WTC11 (cell line): ENCODE measurements around the gene CLCN7. TPM values are rescaled to one million over a fixed set of nuclear protein-coding genes. Genes with fewer than 3 reads are reported as not detected.

Experiments
- ATAC-seq: fragments of 200-7000 bp; cut with Tn5 transposase; 2 replicates; pipeline ENCODE4 v1.10.0; 2021; ENCODE audit warnings: mild to moderate bottlenecking, moderate library complexity
- CTCF ChIA-PET: fragments of 300-600 bp; sonication (Branson Sonifier 250); formaldehyde crosslinking; loops from one replicate; lab custom pipeline; 2021; ENCODE audit warnings: antibody characterized with exemption; lab: Charles Lee
- POLR2A ChIA-PET: fragments of 350-600 bp; sonication (Branson Sonifier 250); formaldehyde crosslinking; loops from one replicate; lab custom pipeline; 2021; ENCODE audit warnings: antibody characterized with exemption; lab: Charles Lee
- DNase-seq: peaks from one replicate; pipeline ENCODE4 v3.0.0; 2021; ENCODE audit warnings: low spot score
- H3K27ac Mint-ChIP-seq: 2 replicates; pipeline ENCODE4 v1.8.0; 2021; ENCODE audit warnings: mixed read lengths
- H3K27me3 Mint-ChIP-seq: 2 replicates; pipeline ENCODE4 v1.8.0; 2021; ENCODE audit warnings: low read depth, mild to moderate bottlenecking, moderate library complexity, mixed read lengths
- H3K36me3 Mint-ChIP-seq: 2 replicates; pipeline ENCODE4 v1.8.0; 2021; ENCODE audit warnings: mixed read lengths
- H3K4me1 Mint-ChIP-seq: 2 replicates; pipeline ENCODE4 v1.8.0; 2022; ENCODE audit warnings: mixed read lengths
- H3K4me3 Mint-ChIP-seq: 2 replicates; pipeline ENCODE4 v1.8.0; 2021; ENCODE audit warnings: mild to moderate bottlenecking, moderate library complexity, mixed read lengths
- H3K9me3 Mint-ChIP-seq: 2 replicates; pipeline ENCODE4 v1.8.0; 2021; ENCODE audit warnings: mixed read lengths
- AFF4 ChIP-seq: sonication (generic); formaldehyde crosslinking; IDR thresholded peaks from 2 replicates; pipeline ENCODE4 v1.8.1; 2023; ENCODE audit warnings: mild to moderate bottlenecking, missing genetic modification reagents, borderline replicate concordance
- E2F5 ChIP-seq: sonication (generic); formaldehyde crosslinking; IDR thresholded peaks from 2 replicates; pipeline ENCODE4 v1.8.1; 2022; ENCODE audit warnings: mild to moderate bottlenecking, moderate library complexity, missing genetic modification reagents
- ELF4 ChIP-seq: sonication (generic); formaldehyde crosslinking; IDR thresholded peaks from 2 replicates; pipeline ENCODE4 v1.8.1; 2022; ENCODE audit warnings: low read depth, mild to moderate bottlenecking, moderate library complexity, missing genetic modification reagents
- FOXP1 ChIP-seq: sonication (generic); formaldehyde crosslinking; IDR thresholded peaks from 2 replicates; pipeline ENCODE4 v1.8.0; 2022; ENCODE audit warnings: missing genetic modification reagents, mild to moderate bottlenecking, moderate library complexity, borderline replicate concordance
- MAX ChIP-seq: sonication (generic); formaldehyde crosslinking; IDR thresholded peaks from 2 replicates; pipeline ENCODE4 v1.8.0; 2022; ENCODE audit warnings: mild to moderate bottlenecking, missing genetic modification reagents
- MLX ChIP-seq: sonication (generic); formaldehyde crosslinking; IDR thresholded peaks from 2 replicates; pipeline ENCODE4 v1.8.1; 2023; ENCODE audit warnings: mild to moderate bottlenecking, missing genetic modification reagents, moderate library complexity
- NR3C1 ChIP-seq: sonication (generic); formaldehyde crosslinking; conservative IDR thresholded peaks from 2 replicates; pipeline ENCODE4 v1.8.1; 2023; ENCODE audit warnings: low read depth, mild to moderate bottlenecking, missing genetic modification reagents
- SMAD3 ChIP-seq: sonication (generic); formaldehyde crosslinking; IDR thresholded peaks from 2 replicates; pipeline ENCODE4 v1.8.0; 2022; ENCODE audit warnings: missing genetic modification reagents, mild to moderate bottlenecking, borderline replicate concordance
- SMAD4 ChIP-seq: sonication (generic); formaldehyde crosslinking; IDR thresholded peaks from 2 replicates; pipeline ENCODE4 v1.8.0; 2022; ENCODE audit warnings: mild to moderate bottlenecking, missing genetic modification reagents
- USF1 ChIP-seq: sonication (generic); formaldehyde crosslinking; IDR thresholded peaks from 2 replicates; pipeline ENCODE4 v1.8.0; 2022; ENCODE audit warnings: mild to moderate bottlenecking, missing genetic modification reagents
- ZMAT4 ChIP-seq: fragments of 250-450 bp; sonication (Bioruptor Pico); IDR thresholded peaks from 2 replicates; pipeline ENCODE4 v1.9.0; 2021; ENCODE audit warnings: mild to moderate bottlenecking
- ZNF219 ChIP-seq: sonication (generic); formaldehyde crosslinking; IDR thresholded peaks from 2 replicates; pipeline ENCODE4 v1.8.0; 2023; ENCODE audit warnings: missing genetic modification reagents, mild to moderate bottlenecking, borderline replicate concordance
- ZNF232 ChIP-seq: sonication (generic); formaldehyde crosslinking; IDR thresholded peaks from 2 replicates; pipeline ENCODE4 v1.8.0; 2022; ENCODE audit warnings: mild to moderate bottlenecking, missing genetic modification reagents
- ZNF396 ChIP-seq: fragments of 250-450 bp; sonication (Bioruptor Pico); IDR thresholded peaks from 2 replicates; pipeline ENCODE4 v1.8.0; 2021; ENCODE audit warnings: mild to moderate bottlenecking, moderate library complexity, borderline replicate concordance
- ZNF423 ChIP-seq: fragments of 250-450 bp; sonication (Bioruptor Pico); IDR thresholded peaks from 2 replicates; pipeline ENCODE4 v2.1.2; 2022; ENCODE audit warnings: mild to moderate bottlenecking, moderate library complexity
- total RNA-seq: library from RNA; stranded (reverse); gene quantifications from 3 replicates; pipeline ENCODE4 v1.2.3, GENCODE V29; 2021
- TF ChIP-seq, protein P1 (sequence below): sonication (generic); formaldehyde crosslinking; conservative IDR thresholded peaks from 2 replicates; pipeline ENCODE4 v1.8.1; 2023; ENCODE audit warnings: mild to moderate bottlenecking, low read depth, missing genetic modification reagents, moderate library complexity

The CLCN7 gene
- total RNA-seq, 1 experiment from 2014 or later, result 94.1 TPM

GRCh38 chr16:1398351-1398750, 76.5 kb downstream of the CLCN7 start (continued):
- TF ChIP-seq FOXP1 (CRISPR knock-in tag), result no peak
- TF ChIP-seq USF1 (CRISPR knock-in tag), result no peak
- no peak for TF ChIP-seq SMAD4 (CRISPR knock-in tag)
- TF ChIP-seq E2F5 (CRISPR knock-in tag), result no peak
- TF ChIP-seq MLX, result no peak
- no peak for TF ChIP-seq ZMAT4
- TF ChIP-seq ZNF219 (CRISPR knock-in tag), result no peak
- TF ChIP-seq SMAD3, result no peak
- no peak for TF ChIP-seq NR3C1 (CRISPR knock-in tag)

DNA sequence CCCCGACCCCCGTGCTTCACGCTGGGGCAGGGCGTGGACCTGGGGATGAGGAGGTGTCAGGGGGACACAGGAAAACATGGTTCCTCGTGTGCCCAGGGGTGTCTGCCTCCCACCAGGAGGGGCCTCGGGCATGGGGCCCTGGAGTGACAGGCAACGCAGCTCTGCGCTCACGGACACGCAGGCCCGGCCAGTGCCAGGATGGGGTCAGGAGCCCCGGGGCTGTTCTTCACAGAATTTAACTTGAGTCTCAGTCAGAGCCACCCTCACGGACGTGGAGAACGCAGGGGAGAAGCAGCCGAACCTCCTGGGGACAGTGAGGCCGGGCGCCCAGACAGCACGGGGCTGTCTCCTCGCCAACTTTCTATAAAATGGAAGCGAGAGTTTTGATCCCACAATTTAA, 77.0 kb downstream of the CLCN7 start:
- H3K4me1 Mint-ChIP-seq, result no peaks in the 10 kb centered on the region
- ATAC-seq (no peak), DNase-seq (no peak)
- no peak overlapping the region for H3K27ac Mint-ChIP-seq
- peaks cover 11% of the 10 kb centered on the region; the same call in 1 of the 2 replicates for H3K36me3 Mint-ChIP-seq
- H3K27me3 Mint-ChIP-seq, result no peaks in the 10 kb centered on the region
- no peak overlapping the region for H3K4me3 Mint-ChIP-seq
- H3K9me3 Mint-ChIP-seq, result no peaks in the 10 kb centered on the region
- TF ChIP-seq ZNF232 (CRISPR knock-in tag) (no peak), ZNF396 (no peak), AFF4 (no peak)
- ChIA-PET CTCF (no interaction called here), POLR2A (no interaction called here)

- Mint-ChIP-seq H3K36me3 (peaks cover 5% of the 10 kb centered on the region; the same call in 1 of the 2 replicates), H3K27ac (no peak overlapping the region), H3K27me3 (no peaks in the 10 kb centered on the region), H3K4me3 (no peak overlapping the region), H3K9me3 (no peaks in the 10 kb centered on the region), H3K4me1 (no peaks in the 10 kb centered on the region)
- POLR2A ChIA-PET, result interaction anchor here (0.7 kb wide), 1 partner anchor 8 kb away, joined by 4 read pairs; no protein-coding TSS in a partner anchor
- ATAC-seq, result no peak
- CTCF ChIA-PET, result no interaction called here
- DNase-seq, result no peak
- TF ChIP-seq, protein P1, sequence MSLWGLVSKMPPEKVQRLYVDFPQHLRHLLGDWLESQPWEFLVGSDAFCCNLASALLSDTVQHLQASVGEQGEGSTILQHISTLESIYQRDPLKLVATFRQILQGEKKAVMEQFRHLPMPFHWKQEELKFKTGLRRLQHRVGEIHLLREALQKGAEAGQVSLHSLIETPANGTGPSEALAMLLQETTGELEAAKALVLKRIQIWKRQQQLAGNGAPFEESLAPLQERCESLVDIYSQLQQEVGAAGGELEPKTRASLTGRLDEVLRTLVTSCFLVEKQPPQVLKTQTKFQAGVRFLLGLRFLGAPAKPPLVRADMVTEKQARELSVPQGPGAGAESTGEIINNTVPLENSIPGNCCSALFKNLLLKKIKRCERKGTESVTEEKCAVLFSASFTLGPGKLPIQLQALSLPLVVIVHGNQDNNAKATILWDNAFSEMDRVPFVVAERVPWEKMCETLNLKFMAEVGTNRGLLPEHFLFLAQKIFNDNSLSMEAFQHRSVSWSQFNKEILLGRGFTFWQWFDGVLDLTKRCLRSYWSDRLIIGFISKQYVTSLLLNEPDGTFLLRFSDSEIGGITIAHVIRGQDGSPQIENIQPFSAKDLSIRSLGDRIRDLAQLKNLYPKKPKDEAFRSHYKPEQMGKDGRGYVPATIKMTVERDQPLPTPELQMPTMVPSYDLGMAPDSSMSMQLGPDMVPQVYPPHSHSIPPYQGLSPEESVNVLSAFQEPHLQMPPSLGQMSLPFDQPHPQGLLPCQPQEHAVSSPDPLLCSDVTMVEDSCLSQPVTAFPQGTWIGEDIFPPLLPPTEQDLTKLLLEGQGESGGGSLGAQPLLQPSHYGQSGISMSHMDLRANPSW (CRISPR knock-in tag), result no peak
- TF ChIP-seq ELF4, result no peak
- TF ChIP-seq MAX (CRISPR knock-in tag), result no peak
- no peak for TF ChIP-seq ZNF423 (CRISPR knock-in tag)
- no peak for TF ChIP-seq AFF4
These were observed 79.3 kb downstream of the CLCN7 start for GRCh38 chr16:1395444-1396031.
